Ascending aorta (tissue), 2 donors: Measurements from ENCODE around the gene CIBAR2. TPM values are rescaled to one million over a fixed set of nuclear protein-coding genes. Genes with fewer than 3 reads are reported as not detected.

Source experiments
- DNase-seq, 2 donors: peaks; one replicate each; pipeline ENCODE4 v3.0.0-alpha.2; 2019; ENCODE audit warnings: low spot score in 2 of 2
- H3K27ac ChIP-seq, 2 donors: fragments of 200-600 bp; sonication (generic); one replicate each; pipeline ENCODE4 v1.5.1; 2016 to 2017; ENCODE audit warnings: mild to moderate bottlenecking in 1 of 2
- H3K27me3 ChIP-seq: fragments of 200-600 bp; sonication (generic); one replicate; pipeline ENCODE4 v1.5.1; 2017
- H3K36me3 ChIP-seq, 2 donors: fragments of 200-600 bp; sonication (generic); one replicate each; pipeline ENCODE4 v1.5.1; 2016
- H3K4me1 ChIP-seq, 2 donors: fragments of 200-600 bp; sonication (generic); one replicate each; pipeline ENCODE4 v1.5.1; 2016 to 2017; ENCODE audit warnings: mild to moderate bottlenecking in 1 of 2
- H3K4me3 ChIP-seq, 2 donors: fragments of 200-600 bp; sonication (generic); one replicate each; pipeline ENCODE4 v1.5.1; 2016 to 2017; ENCODE audit warnings: mild to moderate bottlenecking in 1 of 2
- H3K9me3 ChIP-seq, 2 donors: fragments of 200-600 bp; sonication (generic); one replicate each; pipeline ENCODE4 v1.5.1; 2016
- intact Hi-C: fragments of 100-400 bp; cut with DNase I; formaldehyde crosslinking; loops from one replicate; pipeline ENCODE4 v1.15.1; 2023
- total RNA-seq: library from RNA; depleted of rRNA; stranded (reverse); fragments of >200 nt; gene quantifications from one replicate; pipeline ENCODE4 v1.1.0, GENCODE V29; 2016
- TF ChIP-seq, protein P1 (sequence below), 3 experiments: fragments of 200-600 bp in 2 of 3; fragments of 450-650 bp in 1 of 3; sonication (generic) in 2 of 3; IDR thresholded peaks; one replicate each; pipeline ENCODE4 v1.5.1; 2016 to 2019; ENCODE audit warnings: antibody characterized with exemption in 3 of 3, mild to moderate bottlenecking in 1 of 3, moderate library complexity in 1 of 3

The CIBAR2 gene
- total RNA-seq, 1 donor from 2014 or later, result not detected

DNA sequence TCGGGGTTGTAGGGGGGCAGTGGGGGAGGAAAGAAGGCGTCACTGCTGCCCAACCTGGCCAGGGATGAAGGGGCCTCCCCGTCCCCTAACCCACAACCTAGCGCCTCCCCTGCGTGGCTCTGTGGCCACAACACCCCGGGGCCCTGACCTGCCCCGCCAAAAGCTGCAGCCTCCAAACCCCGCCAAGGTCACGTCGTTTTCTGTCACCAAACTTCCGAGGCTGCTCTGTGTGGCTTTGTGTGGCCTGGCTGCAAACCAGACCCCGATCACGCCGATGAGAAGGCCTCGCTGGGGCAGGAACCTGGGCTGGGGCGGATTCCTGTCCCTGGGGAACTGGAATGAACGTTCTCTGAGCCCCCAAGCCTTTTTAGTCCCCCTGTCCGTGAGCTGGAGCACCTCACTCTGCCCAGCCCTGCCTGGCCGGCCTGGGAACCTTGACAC lies 30.5 kb upstream of the CIBAR2 start:
- intact Hi-C loops, result no loop called here
- peaks cover 0 to 10% of the 10 kb centered on the region in 2 donors for H3K4me1 ChIP-seq
- H3K36me3 ChIP-seq, result no peaks in the 10 kb centered on the region
- H3K4me3 ChIP-seq, result no peak overlapping the region
- DNase-seq, result no peak
- H3K9me3 ChIP-seq, result no peaks in the 10 kb centered on the region
- no peak overlapping the region for H3K27ac ChIP-seq
- H3K27me3 ChIP-seq, result no peaks in the 10 kb centered on the region
- TF ChIP-seq, protein P1, sequence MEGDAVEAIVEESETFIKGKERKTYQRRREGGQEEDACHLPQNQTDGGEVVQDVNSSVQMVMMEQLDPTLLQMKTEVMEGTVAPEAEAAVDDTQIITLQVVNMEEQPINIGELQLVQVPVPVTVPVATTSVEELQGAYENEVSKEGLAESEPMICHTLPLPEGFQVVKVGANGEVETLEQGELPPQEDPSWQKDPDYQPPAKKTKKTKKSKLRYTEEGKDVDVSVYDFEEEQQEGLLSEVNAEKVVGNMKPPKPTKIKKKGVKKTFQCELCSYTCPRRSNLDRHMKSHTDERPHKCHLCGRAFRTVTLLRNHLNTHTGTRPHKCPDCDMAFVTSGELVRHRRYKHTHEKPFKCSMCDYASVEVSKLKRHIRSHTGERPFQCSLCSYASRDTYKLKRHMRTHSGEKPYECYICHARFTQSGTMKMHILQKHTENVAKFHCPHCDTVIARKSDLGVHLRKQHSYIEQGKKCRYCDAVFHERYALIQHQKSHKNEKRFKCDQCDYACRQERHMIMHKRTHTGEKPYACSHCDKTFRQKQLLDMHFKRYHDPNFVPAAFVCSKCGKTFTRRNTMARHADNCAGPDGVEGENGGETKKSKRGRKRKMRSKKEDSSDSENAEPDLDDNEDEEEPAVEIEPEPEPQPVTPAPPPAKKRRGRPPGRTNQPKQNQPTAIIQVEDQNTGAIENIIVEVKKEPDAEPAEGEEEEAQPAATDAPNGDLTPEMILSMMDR (IDR thresholded peaks at IDR 0.05), result no peak

DNA sequence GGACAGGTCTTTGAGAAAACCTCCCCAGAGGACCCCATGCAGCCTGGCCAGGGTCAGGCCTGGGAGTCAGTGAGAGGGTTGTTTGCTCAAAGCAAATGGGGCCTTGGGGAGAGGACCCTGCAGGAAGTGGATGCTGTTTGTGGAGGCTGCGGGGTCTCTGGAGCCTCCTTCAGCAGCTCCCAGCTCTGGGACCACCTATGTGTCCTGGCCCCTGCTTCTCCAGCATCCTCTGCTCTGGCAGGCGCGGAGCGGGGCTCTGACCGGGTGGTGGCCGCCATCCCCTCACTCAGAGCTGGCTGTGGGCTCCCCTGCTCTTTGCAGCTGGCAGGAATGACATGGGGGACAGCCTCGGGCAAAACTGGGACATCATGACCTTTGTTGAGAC lies 29.8 kb upstream of the CIBAR2 start:
- H3K4me3 ChIP-seq, result no peak overlapping the region
- peaks cover 2 to 11% of the 10 kb centered on the region in 2 donors for H3K4me1 ChIP-seq
- H3K9me3 ChIP-seq, result no peaks in the 10 kb centered on the region
- TF ChIP-seq, protein P1 (IDR thresholded peaks at IDR 0.05), result no peak
- DNase-seq, result no peak
- H3K27me3 ChIP-seq, result no peaks in the 10 kb centered on the region
- intact Hi-C loops, result no loop called here
- H3K27ac ChIP-seq, result no peak overlapping the region
- no peaks in the 10 kb centered on the region for H3K36me3 ChIP-seq

DNA sequence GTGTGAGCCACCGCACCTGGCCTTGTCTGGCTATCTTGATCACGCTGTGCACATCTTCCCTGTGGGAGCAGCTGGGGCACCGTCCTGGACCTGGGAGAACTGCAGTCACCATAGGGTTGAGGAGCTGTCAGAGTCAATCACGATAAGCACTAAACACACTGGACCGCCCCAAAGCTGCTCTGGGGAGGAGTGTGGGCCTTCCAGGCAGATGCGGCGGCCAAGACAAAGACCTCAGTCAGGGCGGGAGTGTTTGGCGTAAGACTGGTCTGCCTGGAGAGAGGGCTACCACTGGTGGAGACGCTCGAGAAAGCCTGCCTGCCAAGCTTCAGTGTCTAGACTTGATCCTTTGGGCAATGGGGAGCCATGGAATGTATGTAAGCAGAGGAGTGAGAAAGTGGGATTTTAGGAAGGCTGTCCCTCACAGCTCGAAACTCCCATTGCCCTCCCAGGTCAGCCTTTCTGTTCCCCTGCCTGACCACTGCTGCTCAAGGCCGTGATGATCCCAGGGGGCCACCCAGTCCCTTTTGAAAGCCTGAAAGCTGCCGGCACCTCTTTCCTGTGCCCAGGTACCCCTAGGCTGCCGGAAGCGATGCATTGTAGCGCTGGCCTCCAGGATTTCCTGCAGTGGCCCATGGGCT lies 29.3 kb upstream of the CIBAR2 start:
- TF ChIP-seq, protein P1 (IDR thresholded peaks at IDR 0.05), result no peak
- H3K4me3 ChIP-seq, result no peak overlapping the region
- H3K9me3 ChIP-seq, result no peaks in the 10 kb centered on the region
- DNase-seq, result no peak
- no peaks in the 10 kb centered on the region for H3K27me3 ChIP-seq
- H3K27ac ChIP-seq, result no peak overlapping the region
- no peaks in the 10 kb centered on the region for H3K36me3 ChIP-seq
- peaks cover 3 to 15% of the 10 kb centered on the region in 2 donors for H3K4me1 ChIP-seq
- intact Hi-C loops, result no loop called here

DNA sequence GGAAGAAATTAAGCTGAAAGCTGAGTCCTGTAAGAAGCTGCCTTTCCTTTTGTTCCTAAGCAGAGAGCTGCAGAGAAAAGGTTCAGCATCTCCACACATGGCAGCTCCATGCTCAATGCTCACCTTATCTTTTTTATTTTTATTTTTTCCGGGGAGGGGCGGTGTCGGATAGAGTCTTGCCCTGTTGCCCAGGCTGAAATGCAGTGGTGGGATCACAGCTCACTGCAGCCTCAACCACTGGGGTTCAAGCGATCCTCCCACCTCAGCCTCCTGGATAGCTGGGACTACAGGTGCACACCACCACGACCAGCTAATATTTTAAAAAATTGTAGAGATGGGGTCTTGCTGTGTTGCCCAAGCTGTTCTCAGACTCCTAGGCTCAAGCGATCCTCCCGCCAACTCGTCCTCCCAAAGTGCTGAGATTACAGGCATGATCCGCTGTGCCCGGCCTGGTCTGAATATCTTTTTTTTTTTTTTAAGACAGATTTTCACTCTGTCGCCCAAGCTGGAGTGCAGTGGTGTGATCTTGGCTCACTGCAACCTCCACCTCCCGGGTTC lies 28.3 kb upstream of the CIBAR2 start:
- Histone ChIP-seq H3K9me3 (no peaks in the 10 kb centered on the region), H3K27me3 (no peaks in the 10 kb centered on the region), H3K4me1 (peaks cover 3 to 13% of the 10 kb centered on the region in 2 donors), H3K27ac (no peak overlapping the region), H3K4me3 (no peak overlapping the region), H3K36me3 (no peaks in the 10 kb centered on the region)
- TF ChIP-seq, protein P1 (IDR thresholded peaks at IDR 0.05), result no peak
- intact Hi-C loops, result no loop called here
- no peak for DNase-seq

GRCh38 chr16:85139881-85140339 lies 27.6 kb upstream of the CIBAR2 start:
- TF ChIP-seq, protein P1 (IDR thresholded peaks at IDR 0.05), result no peak
- DNase-seq, result no peak
- Histone ChIP-seq H3K27me3 (no peaks in the 10 kb centered on the region), H3K4me1 (peaks cover 3 to 13% of the 10 kb centered on the region in 2 donors), H3K27ac (no peak overlapping the region), H3K9me3 (no peaks in the 10 kb centered on the region), H3K36me3 (no peaks in the 10 kb centered on the region), H3K4me3 (no peak overlapping the region)
- intact Hi-C loops, result no loop called here
